Measurements from ENCODE around the gene VTI1A.

GRCh38 chr10:112487964-112488363 is 40.9 kb downstream of the VTI1A start:
- TF ChIP-seq, protein P1, sequence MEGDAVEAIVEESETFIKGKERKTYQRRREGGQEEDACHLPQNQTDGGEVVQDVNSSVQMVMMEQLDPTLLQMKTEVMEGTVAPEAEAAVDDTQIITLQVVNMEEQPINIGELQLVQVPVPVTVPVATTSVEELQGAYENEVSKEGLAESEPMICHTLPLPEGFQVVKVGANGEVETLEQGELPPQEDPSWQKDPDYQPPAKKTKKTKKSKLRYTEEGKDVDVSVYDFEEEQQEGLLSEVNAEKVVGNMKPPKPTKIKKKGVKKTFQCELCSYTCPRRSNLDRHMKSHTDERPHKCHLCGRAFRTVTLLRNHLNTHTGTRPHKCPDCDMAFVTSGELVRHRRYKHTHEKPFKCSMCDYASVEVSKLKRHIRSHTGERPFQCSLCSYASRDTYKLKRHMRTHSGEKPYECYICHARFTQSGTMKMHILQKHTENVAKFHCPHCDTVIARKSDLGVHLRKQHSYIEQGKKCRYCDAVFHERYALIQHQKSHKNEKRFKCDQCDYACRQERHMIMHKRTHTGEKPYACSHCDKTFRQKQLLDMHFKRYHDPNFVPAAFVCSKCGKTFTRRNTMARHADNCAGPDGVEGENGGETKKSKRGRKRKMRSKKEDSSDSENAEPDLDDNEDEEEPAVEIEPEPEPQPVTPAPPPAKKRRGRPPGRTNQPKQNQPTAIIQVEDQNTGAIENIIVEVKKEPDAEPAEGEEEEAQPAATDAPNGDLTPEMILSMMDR (IDR thresholded peaks at IDR 0.05), result no peak
- no peak for TF ChIP-seq POLR2AphosphoS5 (IDR thresholded peaks at IDR 0.05)

All from breast epithelium (tissue), 3 donors.